HG03565 (cell line): ENCODE measurements around the gene NTRK2.
A peak's percentile ranks its signal among the peaks of the same experiment; 100 is the strongest.

Experiments used
- ATAC-seq: cut with Tn5 transposase; IDR thresholded peaks from one replicate; pipeline ENCODE4 v1.9.1; 2021; ENCODE audit warnings: mild to moderate bottlenecking, moderate library complexity; ENCODE audit not compliant: unreplicated experiment

The NTRK2 gene

DNA sequence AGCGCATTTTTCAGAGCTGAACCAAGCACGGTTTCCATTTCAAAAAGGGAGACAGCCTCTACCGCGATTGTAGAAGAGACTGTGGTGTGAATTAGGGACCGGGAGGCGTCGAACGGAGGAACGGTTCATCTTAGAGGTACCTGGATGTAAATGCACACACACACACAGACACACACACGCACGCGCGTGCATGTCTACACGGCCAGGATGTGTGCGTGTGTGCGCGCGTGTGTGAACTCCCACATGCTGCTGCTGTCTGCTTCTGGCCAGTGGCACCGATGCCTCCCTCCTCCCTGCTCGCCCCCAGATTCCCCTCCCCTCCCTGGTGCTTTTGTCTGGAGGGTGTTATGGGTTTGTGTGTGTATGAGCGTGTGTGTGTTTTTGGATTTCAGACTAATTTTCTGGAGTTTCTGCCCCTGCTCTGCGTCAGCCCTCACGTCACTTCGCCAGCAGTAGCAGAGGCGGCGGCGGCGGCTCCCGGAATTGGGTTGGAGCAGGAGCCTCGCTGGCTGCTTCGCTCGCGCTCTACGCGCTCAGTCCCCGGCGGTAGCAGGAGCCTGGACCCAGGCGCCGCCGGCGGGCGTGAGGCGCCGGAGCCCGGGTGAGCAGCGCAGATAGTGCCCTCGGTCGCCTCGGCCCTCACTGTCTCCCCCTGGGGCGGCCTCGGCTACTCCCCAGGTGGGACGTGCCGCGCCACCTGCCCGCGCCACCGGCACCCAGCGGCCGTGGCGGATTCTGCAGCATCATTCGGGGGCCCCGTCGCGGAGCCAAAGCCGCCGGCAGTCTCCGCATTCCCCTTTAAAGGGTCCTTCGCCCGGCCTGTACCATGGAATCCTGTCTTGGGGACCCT lies at the start of gene NTRK2:
Gene NTRK2, plus strand, starts transcription at position 442 of the 850 bp plus-strand sequence. CDS start 1,020 bp downstream, outside the sequence.
- ATAC-seq: no peak

DNA sequence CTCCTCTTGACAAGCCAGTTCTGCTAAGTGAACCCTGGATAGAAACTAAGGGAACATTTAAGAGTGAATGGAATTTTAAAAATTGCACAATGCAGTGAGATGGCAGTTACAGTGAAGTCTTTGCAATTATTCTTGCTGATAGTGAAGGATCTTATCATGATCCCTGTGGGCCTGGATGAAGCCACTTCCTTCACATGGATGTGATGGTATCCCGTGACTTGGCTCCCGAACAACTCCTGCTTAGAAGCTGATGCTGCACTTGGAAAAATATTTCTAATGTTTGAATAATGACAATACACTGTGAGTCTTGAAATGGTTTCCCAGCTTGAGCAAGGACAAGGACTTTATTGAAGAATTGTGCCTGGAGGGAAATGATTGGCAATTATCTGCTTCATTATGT lies 49.2 kb upstream of the NTRK2 start:
- no peak for ATAC-seq

DNA sequence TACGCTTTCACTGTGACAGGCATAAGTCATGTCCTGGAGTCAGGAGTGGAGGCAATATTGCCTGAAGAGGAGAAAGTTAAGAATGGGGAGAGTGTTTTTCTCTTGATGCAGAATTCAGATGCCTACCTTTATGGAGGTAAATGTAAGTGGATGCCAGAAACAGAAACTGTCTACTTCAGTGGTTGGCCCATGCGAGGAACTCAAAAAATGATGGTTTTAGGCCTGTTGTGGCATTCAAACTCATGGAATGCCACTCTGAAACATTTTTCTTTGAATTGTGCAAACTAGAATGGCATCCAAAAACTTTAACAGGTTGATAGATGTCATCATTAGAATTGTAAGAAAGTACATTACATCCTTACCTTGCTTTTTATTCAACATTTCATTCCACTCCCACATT lies 47.7 kb upstream of the NTRK2 start:
- no peak for ATAC-seq

DNA sequence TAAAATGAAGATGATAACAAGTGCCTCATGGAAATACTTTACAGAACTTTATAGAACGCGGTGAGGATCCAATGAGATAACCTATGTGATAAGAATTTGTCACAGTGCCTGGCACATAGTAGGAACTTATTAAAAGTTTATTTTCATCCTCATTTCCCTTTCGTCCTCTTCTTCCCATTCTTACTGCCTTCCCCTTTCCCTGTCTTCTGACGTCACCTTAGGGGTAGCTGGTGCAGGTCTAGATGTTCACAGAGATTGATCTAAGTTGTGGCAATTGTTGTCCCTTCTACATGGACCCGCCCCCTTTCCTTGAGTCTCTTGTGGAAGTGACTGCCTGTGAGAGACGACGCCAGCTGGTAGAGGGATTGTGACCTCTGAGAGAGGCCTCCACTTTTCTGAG lies 46.5 kb upstream of the NTRK2 start:
- ATAC-seq: no peak

DNA sequence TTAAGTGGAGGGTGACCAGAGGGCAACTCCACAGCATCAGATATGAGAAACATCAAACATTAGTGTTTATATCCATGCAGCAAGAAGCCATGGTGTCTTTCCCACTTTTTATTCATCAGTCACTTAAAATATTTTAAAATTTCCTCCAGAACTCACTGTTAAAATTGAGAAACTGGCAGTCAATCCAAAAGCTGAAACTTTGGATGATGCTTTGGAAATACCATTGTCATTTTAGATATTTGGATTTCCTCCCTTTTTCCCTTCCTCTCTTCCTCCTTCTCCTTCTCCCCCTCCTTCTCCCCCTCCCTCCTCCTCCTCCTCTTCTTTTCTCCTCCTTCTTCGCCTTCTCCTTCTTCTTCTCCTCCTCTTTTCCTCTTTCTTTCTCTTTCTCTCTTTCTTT lies 33.1 kb upstream of the NTRK2 start:
- ATAC-seq: no peak

DNA sequence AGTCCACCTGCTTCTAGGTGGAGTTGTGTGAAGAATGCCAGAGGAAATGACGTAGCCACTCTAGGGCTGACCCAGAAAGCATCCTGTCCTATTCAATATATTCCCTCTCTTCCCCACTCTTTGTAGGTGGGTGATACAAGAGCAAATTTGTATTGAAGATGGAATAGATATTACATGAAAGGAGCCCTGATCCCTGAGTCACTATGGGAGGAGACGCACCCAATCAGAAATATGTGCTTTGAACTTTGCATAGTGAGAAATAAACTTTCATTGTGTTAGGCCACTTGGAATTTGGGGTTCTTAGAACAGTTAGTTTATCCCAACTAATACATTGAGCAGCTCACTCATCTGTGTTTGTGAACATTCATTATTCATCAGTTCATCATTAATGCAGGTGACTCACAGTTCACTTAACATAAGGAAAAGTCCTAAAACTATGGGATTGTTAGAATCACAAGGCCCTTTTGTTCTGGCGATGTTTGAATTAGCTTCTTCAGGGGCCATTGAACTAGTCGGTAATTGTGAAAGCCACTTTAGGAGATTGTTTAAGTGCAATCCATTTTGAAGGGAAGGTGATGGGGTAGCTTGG lies 26.9 kb upstream of the NTRK2 start:
- ATAC-seq: no peak

DNA sequence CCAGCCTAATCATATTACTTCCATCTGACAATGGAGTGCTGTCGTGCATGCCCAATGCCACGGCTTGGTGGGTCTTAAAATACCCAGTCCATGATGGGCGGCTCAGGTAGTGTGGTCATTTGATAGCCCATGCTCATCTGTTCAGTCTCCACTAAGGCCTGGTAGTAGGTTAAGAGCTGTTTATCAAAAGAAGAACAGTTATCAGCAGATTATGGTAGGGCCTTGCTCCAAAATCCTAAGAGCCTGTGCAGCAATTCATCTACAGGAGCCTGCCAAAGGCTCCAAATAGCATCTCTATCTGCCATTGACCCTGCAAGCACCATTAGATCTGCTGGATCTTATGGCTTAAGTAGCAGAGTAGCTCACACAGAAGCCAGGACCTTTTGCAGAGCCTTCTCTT lies 21.8 kb upstream of the NTRK2 start:
- no peak for ATAC-seq

DNA sequence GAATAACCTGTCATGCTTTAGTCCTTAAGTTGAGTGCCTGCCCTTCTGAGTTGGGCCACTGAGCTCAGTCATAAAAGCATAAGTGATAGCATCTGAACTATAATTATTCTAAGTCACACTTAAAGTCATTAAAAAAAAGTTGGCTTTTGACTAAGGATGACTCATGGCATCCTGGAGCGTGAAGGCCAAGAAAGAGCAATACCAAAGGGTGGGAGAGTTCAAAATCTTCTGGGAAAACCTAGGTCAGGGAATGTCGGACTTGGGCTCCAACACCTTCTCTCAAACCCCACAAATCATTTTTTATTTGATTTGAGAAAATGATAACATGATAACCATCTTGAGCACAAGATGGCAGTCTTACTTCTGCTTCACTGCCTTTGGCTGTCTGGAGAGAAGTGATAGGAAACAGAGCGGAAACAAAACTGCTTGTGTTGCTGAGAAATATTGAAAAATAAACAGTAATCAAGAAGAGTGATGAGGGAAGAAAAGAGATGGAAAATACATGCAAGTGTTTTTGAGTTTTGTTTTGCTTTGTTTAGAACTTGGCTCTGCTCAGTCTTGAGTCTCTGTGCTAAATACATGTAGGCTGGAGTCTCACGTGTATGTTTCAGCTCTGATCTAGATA lies 16.9 kb upstream of the NTRK2 start:
- ATAC-seq: no peak

DNA sequence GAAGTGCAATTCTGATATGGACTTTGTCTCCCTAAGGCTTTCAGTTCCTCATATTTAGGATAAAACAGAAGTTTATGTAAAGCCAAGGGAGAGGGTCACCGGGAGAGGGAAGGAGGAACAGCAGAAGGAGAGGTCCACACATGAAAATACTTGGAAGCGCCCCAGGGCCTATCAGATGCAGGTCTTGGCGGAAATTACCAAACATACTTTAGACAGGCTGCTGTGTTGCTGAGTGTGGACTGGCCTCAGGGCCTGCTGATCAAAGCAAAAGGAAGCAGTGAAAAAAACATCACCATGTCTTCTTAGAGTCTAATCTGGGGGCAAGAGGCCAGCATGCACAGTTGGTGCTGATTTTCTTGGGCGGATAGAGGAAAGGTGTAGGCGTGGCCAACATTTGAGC lies 14.1 kb upstream of the NTRK2 start:
- no peak for ATAC-seq

DNA sequence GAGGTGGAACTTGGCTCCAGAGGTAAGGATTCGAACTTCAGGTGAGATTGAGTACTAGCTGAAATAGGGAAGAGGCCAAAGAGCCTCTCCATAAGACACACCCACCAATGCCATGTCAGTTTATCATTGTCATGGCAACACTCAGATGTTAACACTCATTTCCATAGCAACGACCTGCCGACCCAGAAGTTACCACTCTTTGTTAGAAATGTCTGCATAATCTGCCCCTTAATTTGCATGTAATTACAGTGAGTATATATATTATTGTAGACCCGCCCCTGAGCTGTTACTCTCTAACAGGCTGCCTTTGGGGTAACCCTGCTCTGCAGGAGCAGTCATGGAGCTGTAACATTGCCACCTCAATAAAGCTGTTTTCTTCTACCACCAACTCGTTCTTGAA lies 10.2 kb upstream of the NTRK2 start:
- ATAC-seq: no peak

DNA sequence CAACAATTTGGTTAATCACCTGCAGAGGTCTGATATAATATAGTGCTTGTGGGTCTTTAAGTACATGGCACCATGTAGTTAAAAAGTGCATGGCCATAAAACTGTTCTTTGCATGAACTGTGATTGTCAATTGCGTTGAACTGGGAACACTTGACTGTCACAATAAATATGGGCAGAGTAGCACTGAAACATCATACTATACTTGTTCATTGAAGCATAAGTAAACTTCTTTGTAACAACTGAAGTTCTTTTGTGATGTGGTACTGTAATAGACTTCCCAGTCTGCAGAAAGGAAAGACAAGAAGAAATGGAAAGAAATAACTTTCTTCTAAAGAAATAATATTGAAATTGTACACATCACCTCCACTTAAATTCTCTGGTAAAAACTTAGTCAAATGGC lies 9.8 kb upstream of the NTRK2 start:
- ATAC-seq: no peak

DNA sequence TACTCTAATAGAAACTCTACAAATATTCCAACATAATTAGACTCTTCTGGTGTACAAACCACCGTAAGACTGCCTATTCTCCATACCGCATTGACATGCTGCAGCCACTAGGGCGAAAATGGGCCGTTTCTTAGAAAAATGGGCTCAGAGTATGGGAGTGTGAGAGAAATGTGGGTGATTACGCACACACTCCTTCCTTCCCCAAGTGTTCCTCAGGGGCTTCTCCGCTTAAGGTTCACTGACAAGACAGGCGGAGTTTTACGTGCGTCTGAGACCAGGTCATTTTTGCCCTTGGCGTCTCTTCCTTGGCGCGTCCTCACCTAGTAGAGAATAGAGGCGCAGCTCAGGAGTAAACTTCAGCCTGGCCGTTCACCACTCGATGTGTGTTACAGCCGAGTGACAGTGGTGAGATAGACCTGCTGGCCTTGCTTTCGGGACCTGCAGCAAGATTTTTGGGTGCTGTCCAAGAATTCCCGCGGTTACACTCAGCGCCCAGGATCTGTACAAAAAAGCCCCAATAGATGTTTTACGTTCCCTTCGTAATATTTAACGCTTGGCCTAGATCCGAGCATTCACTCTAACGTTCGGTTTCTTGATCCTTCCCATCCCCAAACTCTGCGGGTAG lies 1.8 kb upstream of the NTRK2 start:
- ATAC-seq: no peak

DNA sequence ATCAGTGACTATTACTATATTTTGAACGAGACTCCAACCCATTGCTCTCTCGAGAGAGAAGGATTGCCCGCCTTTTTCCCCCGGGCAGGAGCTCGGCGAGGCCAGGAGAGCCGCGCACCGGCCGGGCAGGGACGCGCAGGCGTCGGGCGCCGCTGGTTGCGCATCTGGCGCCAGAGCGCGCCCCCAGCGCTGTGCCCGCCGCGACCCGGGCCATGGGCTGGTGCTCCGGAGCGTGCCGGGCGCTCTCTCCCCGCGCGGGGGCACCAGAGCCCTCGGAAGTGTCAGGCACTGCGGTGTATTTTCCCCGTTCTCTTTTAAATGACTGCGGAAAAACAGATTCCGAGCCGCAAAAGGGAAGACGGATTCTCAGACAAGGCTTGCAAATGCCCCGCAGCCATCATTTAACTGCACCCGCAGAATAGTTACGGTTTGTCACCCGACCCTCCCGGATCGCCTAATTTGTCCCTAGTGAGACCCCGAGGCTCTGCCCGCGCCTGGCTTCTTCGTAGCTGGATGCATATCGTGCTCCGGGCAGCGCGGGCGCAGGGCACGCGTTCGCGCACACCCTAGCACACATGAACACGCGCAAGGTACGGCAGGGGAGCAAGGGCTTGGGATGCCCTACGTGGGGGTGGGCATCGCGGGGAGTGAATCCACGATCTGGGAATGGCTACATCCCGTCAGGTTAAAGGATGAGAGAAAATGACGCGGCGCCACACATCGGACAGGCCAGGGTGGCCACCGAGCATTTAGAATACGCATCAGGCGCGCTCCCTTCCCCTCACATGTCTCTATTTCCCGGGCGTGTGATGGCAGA lies 1.1 kb upstream of the NTRK2 start:
- peak; percentile 53 for ATAC-seq

DNA sequence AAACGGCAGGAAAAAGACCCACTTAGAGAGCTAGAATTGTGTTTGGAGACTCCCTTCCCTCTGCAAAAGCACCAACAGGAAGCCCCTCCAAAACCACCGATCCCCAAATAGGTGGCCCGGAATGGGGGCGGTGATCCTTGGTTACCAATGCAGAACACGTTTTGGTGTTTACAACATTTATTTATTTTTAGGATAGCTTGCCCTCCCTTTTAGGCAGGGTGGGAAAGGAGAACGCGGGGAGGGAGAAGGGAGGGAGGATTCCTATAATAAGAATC lies 579 bp upstream of the NTRK2 start:
- ATAC-seq: no peak

DNA sequence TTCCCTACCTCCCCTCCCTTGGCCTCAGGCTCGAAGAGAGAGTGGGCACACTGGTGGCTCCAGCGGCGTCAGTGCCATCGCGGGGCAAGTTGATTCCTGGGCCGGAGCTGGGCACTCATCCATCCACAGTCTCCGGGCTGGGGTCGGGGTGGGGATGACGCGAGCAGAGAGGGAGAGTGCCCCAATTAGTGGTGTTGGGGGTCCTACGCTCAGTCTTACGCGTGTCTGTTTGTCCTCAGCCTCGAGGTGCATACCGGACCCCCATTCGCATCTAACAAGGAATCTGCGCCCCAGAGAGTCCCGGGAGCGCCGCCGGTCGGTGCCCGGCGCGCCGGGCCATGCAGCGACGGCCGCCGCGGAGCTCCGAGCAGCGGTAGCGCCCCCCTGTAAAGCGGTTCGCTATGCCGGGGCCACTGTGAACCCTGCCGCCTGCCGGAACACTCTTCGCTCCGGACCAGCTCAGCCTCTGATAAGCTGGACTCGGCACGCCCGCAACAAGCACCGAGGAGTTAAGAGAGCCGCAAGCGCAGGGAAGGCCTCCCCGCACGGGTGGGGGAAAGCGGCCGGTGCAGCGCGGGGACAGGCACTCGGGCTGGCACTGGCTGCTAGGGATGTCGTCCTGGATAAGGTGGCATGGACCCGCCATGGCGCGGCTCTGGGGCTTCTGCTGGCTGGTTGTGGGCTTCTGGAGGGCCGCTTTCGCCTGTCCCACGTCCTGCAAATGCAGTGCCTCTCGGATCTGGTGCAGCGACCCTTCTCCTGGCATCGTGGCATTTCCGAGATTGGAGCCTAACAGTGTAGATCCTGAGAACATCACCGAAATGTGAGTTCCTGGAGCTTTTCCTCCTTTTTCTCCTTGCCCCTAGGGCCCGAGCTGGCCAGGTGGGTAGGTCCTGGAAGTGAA lies 861 bp downstream of the NTRK2 start:
- ATAC-seq: no peak

DNA sequence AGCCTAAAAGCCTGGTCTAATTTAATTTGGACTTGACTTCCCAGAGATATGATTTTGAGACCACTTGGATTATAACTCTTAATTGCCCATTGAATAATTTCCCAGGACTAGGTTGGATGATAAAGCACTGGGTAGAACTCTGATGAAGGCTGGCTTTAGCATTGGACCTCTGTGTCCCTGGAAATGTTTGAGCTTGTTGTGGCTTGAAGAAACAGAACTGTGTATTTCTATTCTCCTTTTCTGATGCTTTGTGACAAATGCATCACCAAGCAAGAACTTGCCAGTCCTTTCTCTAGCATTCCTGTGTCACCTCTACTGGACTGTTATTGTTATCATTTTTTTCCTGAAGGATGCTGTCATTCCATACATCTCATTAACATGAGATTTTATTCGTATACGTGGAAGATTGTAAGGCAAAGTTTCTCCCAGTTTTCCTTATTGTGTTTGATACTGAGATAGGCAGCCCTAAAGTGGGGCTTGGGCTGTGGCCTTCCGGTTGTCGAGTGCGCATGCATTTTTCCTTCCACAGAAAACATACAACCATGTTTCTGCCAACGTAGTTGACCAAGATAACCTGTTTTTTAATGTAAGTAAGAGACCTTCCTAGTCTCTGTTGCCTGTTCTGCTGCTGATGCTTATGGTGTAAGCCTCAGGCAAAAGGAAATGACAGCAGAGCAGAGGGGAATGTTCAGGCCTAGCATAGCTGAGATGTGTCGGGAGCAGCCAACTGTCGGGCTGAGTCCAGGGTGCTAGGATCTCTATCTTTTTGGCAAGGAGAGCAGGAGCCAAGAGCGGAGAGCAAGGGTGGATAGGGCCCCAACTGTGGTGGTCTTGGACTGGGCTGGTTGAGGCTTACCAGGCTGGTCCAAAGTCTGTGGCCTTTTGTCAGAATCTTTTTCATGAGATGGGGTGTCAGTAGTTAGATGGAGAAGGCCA lies 2.3 kb downstream of the NTRK2 start:
- no peak for ATAC-seq

DNA sequence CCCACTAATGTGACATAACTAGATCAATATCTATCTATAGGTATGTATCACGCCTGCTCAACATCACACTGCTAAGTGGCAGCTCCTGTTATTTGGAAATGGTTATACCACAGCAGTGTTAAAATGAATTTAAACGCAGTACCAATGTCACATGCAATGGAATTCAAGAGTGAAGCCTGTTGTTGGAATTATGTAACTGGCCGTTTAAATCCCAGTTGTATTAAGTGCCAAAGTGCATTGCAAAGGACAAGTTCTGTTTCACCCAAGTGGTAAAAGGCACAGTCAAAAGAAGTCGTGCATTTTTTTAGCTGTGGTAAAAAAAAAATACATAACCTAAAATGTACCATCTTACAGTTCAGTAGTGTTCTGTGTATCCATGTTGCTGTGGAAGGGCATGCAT lies 4.3 kb downstream of the NTRK2 start:
- no peak for ATAC-seq

DNA sequence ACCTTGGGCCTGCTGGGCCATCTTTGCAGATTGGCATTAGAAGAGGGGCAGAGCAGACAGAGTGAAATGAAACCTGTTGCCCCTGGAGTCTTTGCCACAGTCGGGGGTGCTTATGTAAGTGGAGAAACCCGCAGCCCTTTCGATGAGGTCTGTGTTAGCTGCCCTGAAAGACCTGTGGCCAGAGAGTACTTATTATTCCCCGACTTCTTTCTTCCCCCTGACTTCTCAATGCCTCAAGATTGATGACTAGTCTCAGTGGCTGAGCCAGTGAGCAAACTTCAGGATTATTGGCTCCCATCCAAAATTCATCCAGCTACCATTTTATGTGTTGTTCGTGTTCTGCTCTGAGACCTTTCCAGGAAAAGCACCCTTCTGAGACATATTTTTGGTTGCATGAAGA lies 7.6 kb downstream of the NTRK2 start:
- ATAC-seq: no peak

DNA sequence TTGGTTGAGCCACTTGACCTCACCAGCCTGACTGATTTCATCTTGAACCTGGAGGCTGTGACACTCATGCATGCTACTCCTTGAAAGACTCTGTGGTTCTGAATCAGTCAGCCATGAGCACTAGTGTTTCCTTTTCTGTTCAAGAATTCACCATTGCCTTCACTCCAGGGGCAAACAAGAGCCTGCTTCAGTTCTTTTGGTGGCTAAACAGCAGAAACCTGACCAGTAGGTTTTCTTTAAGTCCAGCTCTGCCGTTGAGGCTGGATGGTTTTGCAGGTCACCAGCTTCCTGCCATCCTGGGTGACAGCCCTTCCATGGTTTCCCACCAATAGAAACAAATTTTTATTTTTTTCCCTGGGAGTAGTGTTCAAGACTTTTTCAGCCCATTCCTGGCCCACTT lies 10.0 kb downstream of the NTRK2 start:
- no peak for ATAC-seq
